H1 (cell line): ENCODE data around the gene MAN1C1. TPM values are rescaled to one million over a fixed set of nuclear protein-coding genes. Genes with fewer than 3 reads are reported as not detected.
A peak's percentile ranks its signal among the peaks of the same experiment; 100 is the strongest.

Experiments
- CTCF ChIA-PET: fragments of 300-600 bp; sonication (Branson Sonifier 250); formaldehyde crosslinking; loops from one replicate; lab custom pipeline; 2021; ENCODE audit not compliant: partially characterized antibody; lab: Charles Lee
- POLR2A ChIA-PET: fragments of 300-600 bp; sonication (Branson Sonifier 250); formaldehyde crosslinking; loops from one replicate; lab custom pipeline; 2021; ENCODE audit warnings: inconsistent platforms; ENCODE audit not compliant: partially characterized antibody; lab: Charles Lee
- DNase-seq, 2 experiments: peaks; one replicate each; pipeline versions ENCODE4 v3.0.0 to v3.0.0-alpha.2; 2010 to 2022; ENCODE audit warnings: low spot score in 2 of 2, low read depth in 1 of 2, mixed read lengths in 1 of 2
- FAIRE-seq: peaks from 2 replicates; lab custom pipeline; 2011; peaks lifted over from hg19 to GRCh38; lab: Jason Lieb, UNC
- H2AFZ ChIP-seq: 2 replicates; pipeline ENCODE4 v1.8.1; 2012; ENCODE audit warnings: low read length, inconsistent platforms
- H2AK5ac ChIP-seq: 2 replicates; pipeline ENCODE4 v1.6.1; 2013; ENCODE audit warnings: low read depth, low read length
- H2BK120ac ChIP-seq: replicated peaks from 2 replicates; pipeline ENCODE3; 2013; ENCODE audit warnings: low read depth, low read length, inconsistent platforms
- H2BK12ac ChIP-seq: 2 replicates; pipeline ENCODE4 v1.6.1; 2013; ENCODE audit warnings: low read depth, low read length
- H2BK15ac ChIP-seq: 2 replicates; pipeline ENCODE4 v1.6.1; 2013; ENCODE audit warnings: low read length
- H2BK20ac ChIP-seq: 2 replicates; pipeline ENCODE4 v1.6.1; 2013; ENCODE audit warnings: low read length
- H2BK5ac ChIP-seq: 2 replicates; pipeline ENCODE4 v1.6.1; 2013; ENCODE audit warnings: low read depth, low read length
- H3K14ac ChIP-seq: 2 replicates; pipeline ENCODE4 v1.6.1; 2013; ENCODE audit warnings: inconsistent platforms; ENCODE audit not compliant: insufficient read length
- H3K18ac ChIP-seq: 2 replicates; pipeline ENCODE4 v1.6.1; 2013; ENCODE audit warnings: low read length; ENCODE audit errors: extremely low read depth
- H3K23ac ChIP-seq: 2 replicates; pipeline ENCODE4 v1.6.1; 2013; ENCODE audit warnings: inconsistent platforms; ENCODE audit not compliant: insufficient read length
- H3K23me2 ChIP-seq: 2 replicates; pipeline ENCODE4 v1.6.1; 2013; ENCODE audit warnings: low read depth, low read length
- H3K27ac ChIP-seq: 2 replicates; pipeline ENCODE4 v1.6.1; 2011; ENCODE audit warnings: low read depth, low read length, inconsistent platforms
- H3K27me3 ChIP-seq, 4 experiments: replicated peaks in 1 of 4; 1 replicate in 1 of 4; 2 replicates in 3 of 4; pipeline versions ENCODE4 v1.6.1 to v1.8.1; 2011 to 2013; ENCODE audit warnings: low read length in 3 of 4, mild to moderate bottlenecking in 3 of 4, inconsistent platforms in 2 of 4, mixed read lengths in 2 of 4, moderate library complexity in 1 of 4; ENCODE audit not compliant: control insufficient read depth in 3 of 4, insufficient read depth in 3 of 4; ENCODE audit errors: extremely low read depth in 1 of 4
- H3K36me3 ChIP-seq, 4 experiments: 2 replicates each; pipeline versions ENCODE4 v1.6.1 to v1.8.1; 2011 to 2013; ENCODE audit warnings: mild to moderate bottlenecking in 4 of 4, low read length in 3 of 4, moderate library complexity in 2 of 4, control low read depth in 1 of 4, inconsistent platforms in 1 of 4; ENCODE audit not compliant: insufficient read depth in 4 of 4, control insufficient read depth in 2 of 4
- H3K4ac ChIP-seq: replicated peaks from 2 replicates; pipeline ENCODE3; 2013; ENCODE audit warnings: low read length, low read depth, mixed read lengths, inconsistent platforms; ENCODE audit not compliant: insufficient read length
- H3K4me1 ChIP-seq, 4 experiments: replicated peaks in 1 of 4; 1 replicate in 1 of 4; 2 replicates in 3 of 4; pipeline versions ENCODE4 v1.6.1 to v1.8.1; 2011 to 2013; ENCODE audit warnings: low read length in 3 of 4, inconsistent platforms in 2 of 4, mixed read lengths in 1 of 4; ENCODE audit not compliant: insufficient read depth in 4 of 4, control insufficient read depth in 3 of 4
- H3K4me2 ChIP-seq, 2 experiments: 2 replicates each; pipeline versions ENCODE4 v1.6.1 to v1.8.1; 2011 to 2013; ENCODE audit warnings: low read depth in 2 of 2, low read length in 2 of 2, control low read depth in 1 of 2, inconsistent platforms in 1 of 2, mild to moderate bottlenecking in 1 of 2; ENCODE audit not compliant: insufficient read depth in 1 of 2
- H3K4me3 ChIP-seq, 4 experiments: fragments of 200-600, 300-600 bp in 1 of 4; sonication (generic), shearing (Covaris generic), sonication (Bioruptor Twin) in 1 of 4; 2 replicates each; pipeline versions ENCODE4 v1.5.1 to v1.8.1; 2011 to 2016; ENCODE audit warnings: low read length in 4 of 4, low read depth in 3 of 4, control low read depth in 2 of 4, inconsistent platforms in 2 of 4, mild to moderate bottlenecking in 2 of 4, mixed read lengths in 1 of 4, moderate library complexity in 1 of 4; ENCODE audit not compliant: insufficient read depth in 2 of 4; ENCODE audit errors: extremely low read depth in 1 of 4
- H3K56ac ChIP-seq: replicated peaks from 2 replicates; pipeline ENCODE3; 2013; ENCODE audit warnings: low read depth, mild to moderate bottlenecking, mixed read lengths, low read length, inconsistent platforms; ENCODE audit not compliant: insufficient read length
- H3K79me1 ChIP-seq: 2 replicates; pipeline ENCODE4 v1.6.1; 2013; ENCODE audit warnings: low read depth, low read length, control low read depth
- H3K79me2 ChIP-seq, 2 experiments: 2 replicates each; pipeline versions ENCODE4 v1.6.1 to v1.8.1; 2012 to 2013; ENCODE audit warnings: low read length in 2 of 2, mild to moderate bottlenecking in 2 of 2, inconsistent platforms in 1 of 2; ENCODE audit not compliant: insufficient read depth in 2 of 2, control insufficient read depth in 1 of 2
- H3K9ac ChIP-seq, 4 experiments: replicated peaks in 1 of 4; 1 replicate in 1 of 4; 2 replicates in 3 of 4; pipeline versions ENCODE4 v1.6.1 to v1.8.1; 2011 to 2013; ENCODE audit warnings: low read depth in 3 of 4, low read length in 3 of 4, control low read depth in 2 of 4, mild to moderate bottlenecking in 2 of 4, moderate library complexity in 2 of 4, inconsistent platforms in 1 of 4; ENCODE audit errors: extremely low read depth in 1 of 4
- H3K9me3 ChIP-seq, 2 experiments: 2 replicates each; pipeline versions ENCODE4 v1.6.1 to v1.8.1; 2012 to 2013; ENCODE audit warnings: mild to moderate bottlenecking in 2 of 2, moderate library complexity in 2 of 2, control low read depth in 1 of 2, inconsistent platforms in 1 of 2, low read depth in 1 of 2, low read length in 1 of 2, mixed read lengths in 1 of 2; ENCODE audit not compliant: insufficient read depth in 2 of 2
- H4K20me1 ChIP-seq, 2 experiments: replicated peaks in 1 of 2; 2 replicates each; pipeline versions ENCODE3 to v1.8.1; 2011 to 2013; ENCODE audit warnings: inconsistent platforms in 2 of 2, low read length in 2 of 2, mild to moderate bottlenecking in 1 of 2; ENCODE audit not compliant: insufficient read depth in 2 of 2, control insufficient read depth in 1 of 2
- H4K5ac ChIP-seq: 2 replicates; pipeline ENCODE4 v1.6.1; 2013; ENCODE audit warnings: low read length, low read depth, mixed read lengths, inconsistent platforms; ENCODE audit not compliant: insufficient read length
- H4K8ac ChIP-seq: 2 replicates; pipeline ENCODE4 v1.8.0; 2013; ENCODE audit warnings: mild to moderate bottlenecking, moderate library complexity, low read length, inconsistent platforms; ENCODE audit not compliant: insufficient read depth; ENCODE audit errors: extremely low read depth
- H4K91ac ChIP-seq: replicated peaks from 2 replicates; pipeline ENCODE3; 2013; ENCODE audit warnings: low read length, mixed read lengths, inconsistent platforms; ENCODE audit not compliant: insufficient read length
- ASH2L ChIP-seq: fragments of 200-600, 300-600 bp; sonication (generic); IDR thresholded peaks from one replicate; pipeline ENCODE4 v1.7.1; 2017; ENCODE audit warnings: low read length
- BACH1 ChIP-seq: IDR thresholded peaks from 2 replicates; pipeline ENCODE4 v1.6.1; 2012; ENCODE audit warnings: low read length, improper control_type of control experiment
- CBX8 ChIP-seq: fragments of 300-800, 300-1000 bp; sonication (generic); IDR thresholded peaks from 2 replicates; pipeline ENCODE4 v1.7.1; 2016; ENCODE audit warnings: low read depth, low read length, borderline replicate concordance
- CEBPB ChIP-seq: IDR thresholded peaks from 2 replicates; pipeline ENCODE4 v1.6.1; 2012; ENCODE audit warnings: low read depth, low read length
- CHD1 ChIP-seq: IDR thresholded peaks from 2 replicates; pipeline ENCODE4 v1.6.1; 2012; ENCODE audit warnings: low read depth, low read length, improper control_type of control experiment
- CREB1 ChIP-seq: IDR thresholded peaks from 2 replicates; pipeline ENCODE4 v1.6.1; 2012; ENCODE audit warnings: inconsistent platforms
- EP300 ChIP-seq, 2 experiments: IDR thresholded peaks; 1 replicate in 1 of 2; 2 replicates in 1 of 2; pipeline ENCODE4 v1.6.1; 2011 to 2012; ENCODE audit warnings: low read depth in 2 of 2, low read length in 2 of 2, mild to moderate bottlenecking in 2 of 2, borderline replicate concordance in 1 of 2, inconsistent platforms in 1 of 2, moderate library complexity in 1 of 2
- EZH2 ChIP-seq: fragments of 200-600 bp; sonication (generic); IDR thresholded peaks from 2 replicates; pipeline ENCODE4 v1.7.1; 2012; ENCODE audit warnings: low read depth, mild to moderate bottlenecking, moderate library complexity, low read length, inconsistent platforms; ENCODE audit not compliant: severe bottlenecking
- GABPA ChIP-seq: IDR thresholded peaks from 2 replicates; pipeline ENCODE4 v1.6.1; 2011; ENCODE audit warnings: mild to moderate bottlenecking, low read length, moderate library complexity, borderline replicate concordance; ENCODE audit not compliant: insufficient read depth
- POLR2AphosphoS5 ChIP-seq: IDR thresholded peaks from 2 replicates; pipeline ENCODE4 v1.6.1; 2011; ENCODE audit warnings: low read depth, low read length
- SAP30 ChIP-seq: fragments of 300-600 bp; sonication (generic); IDR thresholded peaks from 2 replicates; pipeline ENCODE4 v1.7.1; 2012; ENCODE audit warnings: low read length, moderate library complexity, mild to moderate bottlenecking, inconsistent platforms; ENCODE audit not compliant: insufficient read depth, insufficient replicate concordance
- SP1 ChIP-seq: IDR thresholded peaks from 2 replicates; pipeline ENCODE4 v1.6.1; 2011; ENCODE audit warnings: low read depth, low read length
- TCF12 ChIP-seq: IDR thresholded peaks from 2 replicates; pipeline ENCODE4 v1.6.1; 2011; ENCODE audit warnings: low read depth, mild to moderate bottlenecking, low read length
- WGBS, 2 experiments: shearing (Covaris generic) in 1 of 2; methylation state at CpG; one replicate each; pipeline versions ENCODE4 v1.1.6 to v1.1.7; 2013 to 2015; ENCODE audit warnings: low lambda C conversion rate in 2 of 2, mixed read lengths in 2 of 2, inconsistent platforms in 1 of 2, low coverage in 1 of 2, missing lambda C conversion rate in 1 of 2; ENCODE audit not compliant: insufficient replicate concordance in 2 of 2, insufficient coverage in 1 of 2, insufficient read length in 1 of 2; ENCODE audit errors: extremely low coverage in 1 of 2, missing lambda C conversion rate in 1 of 2; 5-methylcytosine and 5-hydroxymethylcytosine counted together
- polyA plus RNA-seq, 7 experiments: library from polyadenylated mRNA; depleted of rRNA in 3 of 7; stranded (reverse) in 5 of 7; unstranded in 2 of 7; fragments of >200 nt in 5 of 7; fragments of 200-250 nt in 2 of 7; gene quantifications; 1 replicate in 5 of 7; 2 replicates in 1 of 7; 4 replicates in 1 of 7; pipeline versions ENCODE4 v1.2.1 to v1.2.3, GENCODE V29; 2011 to 2013; ENCODE audit warnings: missing spikeins in 2 of 7, mixed read lengths in 2 of 7
- total RNA-seq: library from RNA; stranded (reverse); fragmentation: NEBNext Ultra II Directional; extraction: Animal tissue kit (Norgen Biotek cat#: 25700); gene quantifications from 2 replicates; pipeline ENCODE4 v1.2.1, GENCODE V29; 2021

The MAN1C1 gene
- total and polyA plus RNA-seq, 2 of the 8 experiments (the other 6 are each of a cell fraction or from before 2014, with no cell fraction given): 7.8 to 15.2 TPM

GRCh38 chr1:25811384-25812082 lies 194.9 kb downstream of the MAN1C1 start:
- no peak overlapping the region for H3K4me3 ChIP-seq
- no peak overlapping the region for H3K9ac ChIP-seq
- H3K4ac ChIP-seq: no peak overlapping the region
- no peak overlapping the region for H4K91ac ChIP-seq
- no peak overlapping the region for H3K27ac ChIP-seq
- CTCF ChIA-PET: interaction anchor here (0.8 to 8.2 kb wide), 28 partner anchors 7 to 408 kb away, joined by 3 to 83 read pairs (median 4); partner anchors contain the start of genes MTFR1L, PAFAH2 and SELENON
- 91% methylated on average over 13 of the region's 13 CpGs; no CpG with 5 or more reads in 1 of the 2 experiments for WGBS, 2 experiments
- no peak overlapping the region for H2BK15ac ChIP-seq
- no peak overlapping the region for H2AK5ac ChIP-seq
- H3K23ac ChIP-seq: no peak overlapping the region
- H3K27me3 ChIP-seq: no peaks in the 10 kb centered on the region
- H3K79me1 ChIP-seq: no peaks in the 10 kb centered on the region
- H2BK12ac ChIP-seq: no peak overlapping the region
- H4K20me1 ChIP-seq: peaks cover 2 to 8% of the 10 kb centered on the region in 2 experiments
- DNase-seq (no peak), FAIRE-seq (no peak)
- H3K36me3 ChIP-seq: peaks cover 0 to 18% (median 3%) of the 10 kb centered on the region in 4 experiments; a peak in 4 of 8 replicates
- H4K5ac ChIP-seq: no peak overlapping the region
- H3K23me2 ChIP-seq: no peaks in the 10 kb centered on the region
- no peaks in the 10 kb centered on the region for H3K9me3 ChIP-seq
- no peak overlapping the region for H2AFZ ChIP-seq
- no peak overlapping the region for H2BK20ac ChIP-seq
- no peak overlapping the region for H3K4me2 ChIP-seq
- no peak overlapping the region for H3K56ac ChIP-seq
- H2BK120ac ChIP-seq: no peak overlapping the region
- POLR2A ChIA-PET: interaction anchor here (0.8 to 5.6 kb wide), 3 partner anchors 8 to 291 kb away, joined by 3 to 32 read pairs (median 3); partner anchors contain the start of gene MTFR1L
- peaks cover 0 to 5% (median under 1%) of the 10 kb centered on the region in 4 experiments; a peak in 2 of 7 replicates for H3K4me1 ChIP-seq
- no peak overlapping the region for H2BK5ac ChIP-seq
- H3K79me2 ChIP-seq: no peaks in the 10 kb centered on the region
- H3K14ac ChIP-seq: no peak overlapping the region
- H4K8ac ChIP-seq: 0 out of 2 replicates have a peak overlapping the region, but pooled peaks have one; percentile 16
- H3K18ac ChIP-seq: no peak overlapping the region
- TF ChIP-seq GABPA (no peak), POLR2AphosphoS5 (no peak), CEBPB (no peak), EZH2 (no peak), TCF12 (no peak), BACH1 (no peak), CHD1 (no peak), SAP30 (no peak), EP300 (IDR thresholded peaks at IDR 0.05; ENCODE audit: borderline replicate concordance in 1 of 2, low read depth in 2 of 2, low read length in 2 of 2) (no peak), ASH2L (no peak), CREB1 (no peak), SP1 (no peak), CBX8 (no peak)
